Hepatocyte (in vitro differentiated cells): ENCODE data around the gene LYPD1. TPM values are rescaled to one million over a fixed set of nuclear protein-coding genes. Genes with fewer than 3 reads are reported as not detected.

Experiments
- DNase-seq: peaks from one replicate; pipeline ENCODE4 v3.0.0-alpha.2; 2016; ENCODE audit warnings: low spot score
- H2AFZ ChIP-seq: fragments of 200-600 bp; sonication (generic); 2 replicates; pipeline ENCODE4 v1.6.0; 2016; ENCODE audit warnings: antibody characterized with exemption, mild to moderate bottlenecking
- H3K27ac ChIP-seq: fragments of 200-600 bp; sonication (generic); 2 replicates; pipeline ENCODE4 v1.5.1; 2016; ENCODE audit warnings: mild to moderate bottlenecking
- H3K27me3 ChIP-seq: fragments of 200-600 bp; sonication (generic); 2 replicates; pipeline ENCODE4 v1.6.1; 2016
- H3K36me3 ChIP-seq: fragments of 200-600 bp; sonication (generic); replicated peaks from 2 replicates; pipeline ENCODE4 v1.5.1; 2016; ENCODE audit warnings: low read depth; ENCODE audit not compliant: insufficient read depth
- H3K4me1 ChIP-seq: fragments of 200-600 bp; sonication (generic); 2 replicates; pipeline ENCODE4 v1.5.1; 2016; ENCODE audit warnings: mild to moderate bottlenecking, moderate library complexity; ENCODE audit not compliant: insufficient read depth
- H3K4me2 ChIP-seq: fragments of 200-600 bp; sonication (generic); 2 replicates; pipeline ENCODE4 v1.6.0; 2016
- H3K4me3 ChIP-seq: fragments of 200-600 bp; sonication (generic); 2 replicates; pipeline ENCODE4 v1.5.1; 2016; ENCODE audit warnings: mild to moderate bottlenecking
- H3K79me2 ChIP-seq: fragments of 200-600 bp; sonication (generic); 2 replicates; pipeline ENCODE4 v1.6.0; 2017; ENCODE audit warnings: mild to moderate bottlenecking
- H3K9me2 ChIP-seq: fragments of 200-600 bp; sonication (generic); replicated peaks from 2 replicates; pipeline ENCODE4 v1.6.0; 2017; ENCODE audit warnings: mild to moderate bottlenecking; ENCODE audit not compliant: insufficient read depth
- H3K9me3 ChIP-seq: fragments of 200-600 bp; sonication (generic); 2 replicates; pipeline ENCODE4 v1.5.1; 2016; ENCODE audit warnings: low read depth, mild to moderate bottlenecking
- H4K20me1 ChIP-seq: fragments of 200-600 bp; sonication (generic); 2 replicates; pipeline ENCODE4 v1.6.0; 2016; ENCODE audit warnings: mild to moderate bottlenecking; ENCODE audit not compliant: insufficient read depth, poor library complexity, severe bottlenecking
- EZH2 ChIP-seq: fragments of 200-600 bp; sonication (generic); IDR thresholded peaks from 2 replicates; pipeline ENCODE4 v1.6.1; 2016; ENCODE audit warnings: antibody characterized with exemption, mild to moderate bottlenecking, borderline replicate concordance
- EZH2phosphoT487 ChIP-seq: fragments of 200-600 bp; sonication (generic); IDR thresholded peaks from one replicate; pipeline ENCODE4 v1.6.1; 2018; ENCODE audit warnings: antibody characterized with exemption, mild to moderate bottlenecking, low read depth, moderate library complexity; ENCODE audit not compliant: unreplicated experiment, severe bottlenecking
- WGBS: methylation state at CpG from one replicate; pipeline ENCODE4 v1.1.6; 2016; ENCODE audit warnings: low lambda C conversion rate; ENCODE audit errors: missing lambda C conversion rate; 5-methylcytosine and 5-hydroxymethylcytosine counted together
- polyA plus RNA-seq: library from polyadenylated mRNA; unstranded; fragments of >200 nt; fragmentation: Nextera tagmentation; extraction: Ambion mirVana; gene quantifications from 2 replicates; pipeline ENCODE4 v1.2.1, GENCODE V29; 2016
- total RNA-seq: library from RNA; depleted of rRNA; stranded (reverse); fragments of >200 nt; gene quantifications from 2 replicates; pipeline ENCODE4 v1.2.3, GENCODE V29; 2014
- TF ChIP-seq, protein P1 (sequence below): fragments of 200-600 bp; sonication (generic); IDR thresholded peaks from 2 replicates; pipeline ENCODE4 v1.5.1; 2016; ENCODE audit warnings: antibody characterized with exemption, mild to moderate bottlenecking; ENCODE audit not compliant: poor library complexity

LYPD1 gene
- total and polyA plus RNA-seq, 2 experiments from 2014 or later = 20.2 to 25.1 TPM

- Histone ChIP-seq H3K9me3 (no peaks in the 10 kb centered on the region), H3K4me3 (no peak overlapping the region), H3K36me3 (no peaks in the 10 kb centered on the region), H4K20me1 (no peaks in the 10 kb centered on the region), H3K4me1 (no peaks in the 10 kb centered on the region), H2AFZ (no peak overlapping the region), H3K9me2 (no peaks in the 10 kb centered on the region), H3K27me3 (no peaks in the 10 kb centered on the region), H3K4me2 (no peak overlapping the region), H3K79me2 (no peaks in the 10 kb centered on the region), H3K27ac (no peak overlapping the region)
- no peak for DNase-seq
- TF ChIP-seq, protein P1, sequence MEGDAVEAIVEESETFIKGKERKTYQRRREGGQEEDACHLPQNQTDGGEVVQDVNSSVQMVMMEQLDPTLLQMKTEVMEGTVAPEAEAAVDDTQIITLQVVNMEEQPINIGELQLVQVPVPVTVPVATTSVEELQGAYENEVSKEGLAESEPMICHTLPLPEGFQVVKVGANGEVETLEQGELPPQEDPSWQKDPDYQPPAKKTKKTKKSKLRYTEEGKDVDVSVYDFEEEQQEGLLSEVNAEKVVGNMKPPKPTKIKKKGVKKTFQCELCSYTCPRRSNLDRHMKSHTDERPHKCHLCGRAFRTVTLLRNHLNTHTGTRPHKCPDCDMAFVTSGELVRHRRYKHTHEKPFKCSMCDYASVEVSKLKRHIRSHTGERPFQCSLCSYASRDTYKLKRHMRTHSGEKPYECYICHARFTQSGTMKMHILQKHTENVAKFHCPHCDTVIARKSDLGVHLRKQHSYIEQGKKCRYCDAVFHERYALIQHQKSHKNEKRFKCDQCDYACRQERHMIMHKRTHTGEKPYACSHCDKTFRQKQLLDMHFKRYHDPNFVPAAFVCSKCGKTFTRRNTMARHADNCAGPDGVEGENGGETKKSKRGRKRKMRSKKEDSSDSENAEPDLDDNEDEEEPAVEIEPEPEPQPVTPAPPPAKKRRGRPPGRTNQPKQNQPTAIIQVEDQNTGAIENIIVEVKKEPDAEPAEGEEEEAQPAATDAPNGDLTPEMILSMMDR = no peak
- no peak for TF ChIP-seq EZH2
- WGBS = 86% methylated on average over 4 of the region's 4 CpGs
Measured at GRCh38 chr2:132697556-132698205, 27.7 kb upstream of the LYPD1 start.

DNA sequence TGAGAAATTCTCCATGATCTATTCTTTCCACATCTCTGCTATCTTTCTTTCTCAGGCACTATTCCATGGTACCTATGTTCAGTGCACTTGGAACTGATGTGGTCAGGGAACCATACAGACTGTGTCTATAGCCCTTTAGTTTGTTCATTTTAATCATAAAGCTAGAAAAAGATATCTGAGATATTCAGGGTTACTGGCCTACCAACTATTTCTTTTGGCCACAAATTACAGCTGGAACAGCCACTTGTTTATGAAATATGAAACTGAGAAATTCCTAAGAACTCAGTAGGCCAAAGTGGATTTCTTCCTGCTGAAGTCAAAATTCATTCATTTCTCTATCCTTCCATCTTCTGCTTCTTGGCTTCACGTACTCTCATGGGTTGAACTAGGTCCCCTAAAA lies 22.8 kb upstream of the LYPD1 start:
- H3K4me2 ChIP-seq = no peak overlapping the region
- WGBS = 86% methylated on average over 1 of the region's 1 CpG
- no peaks in the 10 kb centered on the region for H4K20me1 ChIP-seq
- no peak overlapping the region for H3K4me3 ChIP-seq
- no peaks in the 10 kb centered on the region for H3K4me1 ChIP-seq
- TF ChIP-seq, protein P1 = no peak
- TF ChIP-seq EZH2phosphoT487 (no peak), EZH2 (no peak)
- H3K9me3 ChIP-seq = no peaks in the 10 kb centered on the region
- DNase-seq = no peak
- no peaks in the 10 kb centered on the region for H3K27me3 ChIP-seq
- no peaks in the 10 kb centered on the region for H3K36me3 ChIP-seq
- H3K9me2 ChIP-seq = no peaks in the 10 kb centered on the region
- H2AFZ ChIP-seq = no peak overlapping the region
- H3K79me2 ChIP-seq = no peaks in the 10 kb centered on the region
- H3K27ac ChIP-seq = no peak overlapping the region

DNA sequence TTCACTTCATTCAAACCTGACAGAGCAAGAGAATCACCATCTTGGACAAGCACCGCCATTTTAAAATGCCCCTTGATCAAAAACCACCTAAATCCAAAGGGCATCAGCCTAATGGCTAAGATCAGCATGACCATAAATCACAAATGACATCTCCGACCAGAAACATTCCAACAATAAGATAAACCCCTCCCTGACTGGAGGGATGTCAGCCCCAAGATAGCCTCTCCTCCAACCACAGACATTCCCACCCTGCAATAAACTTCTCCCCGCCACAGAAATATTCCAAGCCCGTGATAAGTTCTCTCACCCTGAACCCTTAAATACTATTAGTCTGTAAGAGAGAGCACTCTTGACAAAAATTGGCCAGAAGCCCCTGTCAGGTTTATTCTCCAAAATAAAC lies 21.6 kb upstream of the LYPD1 start:
- H3K36me3 ChIP-seq = no peaks in the 10 kb centered on the region
- no peaks in the 10 kb centered on the region for H3K79me2 ChIP-seq
- H3K27ac ChIP-seq = no peak overlapping the region
- H3K4me2 ChIP-seq = no peak overlapping the region
- no peak for DNase-seq
- H3K4me1 ChIP-seq = no peaks in the 10 kb centered on the region
- H4K20me1 ChIP-seq = no peaks in the 10 kb centered on the region
- no peaks in the 10 kb centered on the region for H3K9me2 ChIP-seq
- 76% methylated on average over 4 of the region's 4 CpGs for WGBS
- TF ChIP-seq EZH2 (no peak), EZH2phosphoT487 (no peak)
- TF ChIP-seq, protein P1 = no peak
- no peak overlapping the region for H3K4me3 ChIP-seq
- no peak overlapping the region for H2AFZ ChIP-seq
- H3K9me3 ChIP-seq = no peaks in the 10 kb centered on the region
- no peaks in the 10 kb centered on the region for H3K27me3 ChIP-seq
